Cerebellar cortex (tissue), 1 donor: ENCODE measurements around the gene ZBTB20.

Experiments used
- DNase-seq: peaks from one replicate; pipeline ENCODE4 v3.0.0-alpha.2; 2015; ENCODE audit warnings: low spot score

Gene ZBTB20

GRCh38 chr3:115021061-115021460 lies 126.0 kb downstream of the ZBTB20 start:
- no peak for DNase-seq

GRCh38 chr3:115019900-115020299 lies 127.2 kb downstream of the ZBTB20 start:
- DNase-seq: no peak

GRCh38 chr3:115018694-115019093 lies 128.4 kb downstream of the ZBTB20 start:
- DNase-seq: no peak

- no peak for DNase-seq
These were observed 139.1 kb downstream of the ZBTB20 start for GRCh38 chr3:115007966-115008365.

- no peak for DNase-seq
These were observed 142.6 kb downstream of the ZBTB20 start for GRCh38 chr3:115004201-115005140.

- DNase-seq: no peak
These were observed 148.0 kb downstream of the ZBTB20 start for GRCh38 chr3:114998971-114999579.

- DNase-seq: no peak
These were observed 152.3 kb downstream of the ZBTB20 start for GRCh38 chr3:114994554-114995341.

GRCh38 chr3:114985776-114986175 lies 161.3 kb downstream of the ZBTB20 start:
- DNase-seq: no peak

- no peak for DNase-seq
These were observed 163.8 kb downstream of the ZBTB20 start for GRCh38 chr3:114983248-114983647.

GRCh38 chr3:114974387-114974786 lies 172.7 kb downstream of the ZBTB20 start:
- DNase-seq: no peak

GRCh38 chr3:114973536-114973935 lies 173.6 kb downstream of the ZBTB20 start:
- no peak for DNase-seq

- no peak for DNase-seq
These were observed 179.9 kb downstream of the ZBTB20 start for GRCh38 chr3:114967168-114967567.

- DNase-seq: no peak
These were observed 184.9 kb downstream of the ZBTB20 start for GRCh38 chr3:114962189-114962588.

- DNase-seq: no peak
These were observed 188.2 kb downstream of the ZBTB20 start for GRCh38 chr3:114958930-114959329.

- DNase-seq: no peak
These were observed 193.3 kb downstream of the ZBTB20 start for GRCh38 chr3:114953800-114954199.

GRCh38 chr3:114953215-114953799 lies 193.8 kb downstream of the ZBTB20 start:
- no peak for DNase-seq

GRCh38 chr3:114942773-114943172 lies 204.3 kb downstream of the ZBTB20 start:
- no peak for DNase-seq

- DNase-seq: no peak
These were observed 205.3 kb downstream of the ZBTB20 start for GRCh38 chr3:114941626-114942309.

- DNase-seq: no peak
These were observed 207.2 kb downstream of the ZBTB20 start for GRCh38 chr3:114939920-114940319.

- no peak for DNase-seq
These were observed 213.7 kb downstream of the ZBTB20 start for GRCh38 chr3:114933407-114933806.

GRCh38 chr3:114929971-114930732 lies 216.9 kb downstream of the ZBTB20 start:
- no peak for DNase-seq
